ENCODE measurements around the gene RAB31.

RAB31 gene

GRCh38 chr18:9897129-9897528 is 189.0 kb downstream of the RAB31 start:
- TF ChIP-seq CTCF (IDR thresholded peaks at IDR 0.05): no peak

- TF ChIP-seq CTCF (IDR thresholded peaks at IDR 0.05): no peak
Measured at GRCh38 chr18:9898792-9899549, 190.9 kb downstream of the RAB31 start.

GRCh38 chr18:9900699-9901098 is 192.6 kb downstream of the RAB31 start:
- no peak for TF ChIP-seq CTCF (IDR thresholded peaks at IDR 0.05)

GRCh38 chr18:9901377-9901776 is 193.3 kb downstream of the RAB31 start:
- TF ChIP-seq CTCF (IDR thresholded peaks at IDR 0.05): no peak

GRCh38 chr18:9902832-9903231 is 194.7 kb downstream of the RAB31 start:
- TF ChIP-seq CTCF (IDR thresholded peaks at IDR 0.05): no peak

GRCh38 chr18:9905401-9905922 is 197.4 kb downstream of the RAB31 start:
- no peak for TF ChIP-seq CTCF (IDR thresholded peaks at IDR 0.05)

- TF ChIP-seq CTCF (IDR thresholded peaks at IDR 0.05): no peak
Measured at GRCh38 chr18:9906481-9906880, 198.4 kb downstream of the RAB31 start.
